ENCODE measurements around the gene ECI2.

GRCh38 chr6:4169028-4169789 is 33.8 kb upstream of the ECI2 start:
- TF ChIP-seq POLR2A (IDR thresholded peaks at IDR 0.05; ENCODE audit: low read depth, low read length) = no peak
- no peak for TF ChIP-seq TAF1 (IDR thresholded peaks at IDR 0.05; ENCODE audit: borderline replicate concordance, low read depth, low read length)
- TF ChIP-seq POLR2AphosphoS5 (IDR thresholded peaks at IDR 0.05; ENCODE audit: low read depth, low read length) = no peak

Data from GM12892 (cell line).